Measurements from ENCODE around the gene NOL4L. TPM values are rescaled to one million over a fixed set of nuclear protein-coding genes. Genes with fewer than 3 reads are reported as not detected.

Gene NOL4L
- total RNA-seq, 1 experiment from 2014 or later: 31.7 TPM

DNA sequence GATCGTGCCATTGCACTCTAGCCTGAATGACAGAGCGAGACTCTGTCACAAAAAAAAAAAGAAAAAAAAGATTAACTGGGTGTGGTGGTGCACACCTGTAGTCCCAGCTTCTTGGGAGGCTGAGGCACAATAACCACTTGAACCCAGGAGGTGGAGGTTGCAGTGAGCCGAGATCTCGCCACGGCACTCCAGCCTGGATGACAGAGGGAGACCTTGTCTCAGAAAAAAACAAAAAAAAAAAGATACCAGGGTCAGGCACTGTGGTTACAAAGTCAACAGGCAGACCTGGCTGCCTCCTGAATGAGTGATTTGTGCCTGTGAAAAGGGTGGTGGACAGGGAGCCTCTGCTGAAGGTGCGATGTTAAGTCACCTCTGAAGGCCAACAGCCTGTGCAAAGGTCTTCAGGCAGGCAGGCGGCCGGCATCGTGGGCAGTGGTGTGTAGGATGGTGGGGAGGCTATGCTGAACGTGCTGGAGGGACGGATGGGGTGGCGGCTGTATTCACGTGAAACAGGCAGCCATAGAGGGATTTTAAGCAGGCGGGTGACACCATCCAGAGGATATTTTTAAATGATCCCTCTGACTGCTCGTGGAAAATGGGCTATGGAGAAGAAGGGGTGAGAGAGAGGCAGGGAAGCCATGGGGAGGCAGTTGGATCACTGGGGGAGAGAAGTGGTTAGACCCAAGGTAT is 41.4 kb downstream of the NOL4L start:
- Histone ChIP-seq H2BK20ac (ENCODE audit: low read depth, low read length, poor library complexity, severe bottlenecking) (no peak overlapping the region), H3K4me2 (ENCODE audit: insufficient read depth, insufficient read length, low read length) (no peak overlapping the region), H3K9me3 (ENCODE audit: control insufficient read depth, low read depth, low read length) (no peaks in the 10 kb centered on the region), H4K20me1 (ENCODE audit: control insufficient read depth, insufficient read depth, insufficient read length) (no peaks in the 10 kb centered on the region), H3K23me2 (ENCODE audit: insufficient read length, low read depth, low read length, poor library complexity, severe bottlenecking) (no peaks in the 10 kb centered on the region), H2BK5ac (ENCODE audit: insufficient read length, low read length) (no peak overlapping the region), H2AFZ (ENCODE audit: low read length) (no peak overlapping the region), H2BK15ac (ENCODE audit: low read depth, low read length) (no peak overlapping the region), H2BK120ac (ENCODE audit: low read depth, low read length, poor library complexity, severe bottlenecking) (no peak overlapping the region), H3K9ac (ENCODE audit: extremely low read depth, insufficient read length, low read length) (no peak overlapping the region), H3K56ac (ENCODE audit: insufficient read length, low read depth, low read length) (no peak overlapping the region), H2BK12ac (ENCODE audit: insufficient read length, low read depth, low read length) (no peak overlapping the region), H2AK5ac (ENCODE audit: insufficient read length, low read length) (no peak overlapping the region), H3K14ac (ENCODE audit: insufficient read depth, low read length) (no peak overlapping the region), H3K4ac (ENCODE audit: low read depth, low read length) (no peak overlapping the region), H3K23ac (ENCODE audit: insufficient read length, low read depth, low read length) (no peak overlapping the region), H3T11ph (ENCODE audit: low read length) (no peak overlapping the region), H3K79me2 (ENCODE audit: insufficient read depth, low read length) (no peaks in the 10 kb centered on the region), H4K5ac (ENCODE audit: insufficient read length, low read depth, low read length) (no peak overlapping the region), H3K27me3 (ENCODE audit: insufficient read depth, low read length) (no peaks in the 10 kb centered on the region), H4K8ac (replicated peaks; ENCODE audit: insufficient read length, low read depth, low read length) (no peak overlapping the region), H3K79me1 (ENCODE audit: insufficient read depth, low read depth, low read length, poor library complexity, severe bottlenecking) (no peaks in the 10 kb centered on the region), H3K18ac (ENCODE audit: insufficient read length, low read depth, low read length) (no peak overlapping the region), H4K91ac (ENCODE audit: insufficient read length, low read depth, low read length) (no peak overlapping the region), H3K4me1 (ENCODE audit: insufficient read depth, low read length) (no peaks in the 10 kb centered on the region), H3K27ac (ENCODE audit: insufficient read length, low read depth, low read length) (no peak overlapping the region)
- TF ChIP-seq, protein P1, sequence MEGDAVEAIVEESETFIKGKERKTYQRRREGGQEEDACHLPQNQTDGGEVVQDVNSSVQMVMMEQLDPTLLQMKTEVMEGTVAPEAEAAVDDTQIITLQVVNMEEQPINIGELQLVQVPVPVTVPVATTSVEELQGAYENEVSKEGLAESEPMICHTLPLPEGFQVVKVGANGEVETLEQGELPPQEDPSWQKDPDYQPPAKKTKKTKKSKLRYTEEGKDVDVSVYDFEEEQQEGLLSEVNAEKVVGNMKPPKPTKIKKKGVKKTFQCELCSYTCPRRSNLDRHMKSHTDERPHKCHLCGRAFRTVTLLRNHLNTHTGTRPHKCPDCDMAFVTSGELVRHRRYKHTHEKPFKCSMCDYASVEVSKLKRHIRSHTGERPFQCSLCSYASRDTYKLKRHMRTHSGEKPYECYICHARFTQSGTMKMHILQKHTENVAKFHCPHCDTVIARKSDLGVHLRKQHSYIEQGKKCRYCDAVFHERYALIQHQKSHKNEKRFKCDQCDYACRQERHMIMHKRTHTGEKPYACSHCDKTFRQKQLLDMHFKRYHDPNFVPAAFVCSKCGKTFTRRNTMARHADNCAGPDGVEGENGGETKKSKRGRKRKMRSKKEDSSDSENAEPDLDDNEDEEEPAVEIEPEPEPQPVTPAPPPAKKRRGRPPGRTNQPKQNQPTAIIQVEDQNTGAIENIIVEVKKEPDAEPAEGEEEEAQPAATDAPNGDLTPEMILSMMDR (conservative IDR thresholded peaks at IDR 0.05): no peak
- DNase-seq: no peak
- no CpG with 5 or more reads among the region's 15 CpGs for WGBS (ENCODE audit: extremely low coverage, insufficient read length, low lambda C conversion rate)
- H3K27ac Mint-ChIP-seq: no peak overlapping the region
- no peak overlapping the region for H3K4me3 Mint-ChIP-seq
- no peaks in the 10 kb centered on the region for H3K36me3 Mint-ChIP-seq (ENCODE audit: insufficient read depth in 1 of 3, low read depth in 3 of 3)
- H3K27me3 Mint-ChIP-seq (ENCODE audit: low read depth): peaks cover 48% of the 10 kb centered on the region
- H3K9me3 Mint-ChIP-seq: no peaks in the 10 kb centered on the region
- H3K4me1 Mint-ChIP-seq: peaks cover 24 to 28% of the 10 kb centered on the region in 2 experiments
